Measurements from ENCODE around the gene WFDC5. TPM values are rescaled to one million over a fixed set of nuclear protein-coding genes. Genes with fewer than 3 reads are reported as not detected.

The WFDC5 gene
- total and polyA plus RNA-seq, 10 of the 15 experiments (the other 5 are each of a cell fraction or from before 2014, with no cell fraction given), result 0.20 to 0.26 (median 0.21) TPM; not detected in 7

GRCh38 chr20:45072066-45072465 lies 42.9 kb downstream of the WFDC5 start (continued):
- TF ChIP-seq ZBTB4 (CRISPR knock-in tag; IDR thresholded peaks at IDR 0.05) (no peak), CHD1 (IDR thresholded peaks at IDR 0.05; ENCODE audit: low read depth, low read length) (no peak), CEBPZ (IDR thresholded peaks at IDR 0.05; ENCODE audit: low read depth, low read length) (no peak)

- POLR2A ChIA-PET, result interaction anchor here (0.7 to 1.6 kb wide), 2 partner anchors 13 to 18 kb away, joined by 3 to 4 read pairs; no protein-coding TSS in a partner anchor
- Histone ChIP-seq H3K9ac (ENCODE audit: control insufficient read depth, insufficient read depth, low read length) (no peak overlapping the region), H3K9me3 (replicated peaks; ENCODE audit: control insufficient read depth, insufficient read depth, low read length) (no peaks in the 10 kb centered on the region), H3K36me3 (ENCODE audit: control insufficient read depth in 2 of 2, insufficient read depth in 2 of 2, low read length in 1 of 2) (peaks cover 11 to 36% of the 10 kb centered on the region in 2 experiments), H3K4me2 (ENCODE audit: control insufficient read depth, insufficient read depth) (no peak overlapping the region), H3K79me2 (ENCODE audit: control insufficient read depth, insufficient read depth, low read length) (peaks cover 6% of the 10 kb centered on the region), H3K27ac (ENCODE audit: control insufficient read depth, insufficient read depth) (no peak overlapping the region), H3K4me3 (no peak overlapping the region), H3K27me3 (replicated peaks in 1 of 2; ENCODE audit: control insufficient read depth in 2 of 2, insufficient read depth in 2 of 2, low read length in 1 of 2) (no peaks in the 10 kb centered on the region), H2AFZ (ENCODE audit: control insufficient read depth, low read depth, low read length) (no peak overlapping the region), H3K4me1 (ENCODE audit: control insufficient read depth, insufficient read depth, low read length) (no peaks in the 10 kb centered on the region), H4K20me1 (ENCODE audit: control insufficient read depth, insufficient read depth) (no peaks in the 10 kb centered on the region)
- BruUV-seq (replicated peaks), result no TSS peak
- DNase-seq (ENCODE audit: low read depth, low spot score) (no peak), ATAC-seq (no peak), FAIRE-seq (no peak)
- CTCF ChIA-PET, result interaction anchor here (0.6 to 3.0 kb wide), 10 partner anchors 9 to 178 kb away, joined by 3 to 20 read pairs (median 3); no protein-coding TSS in a partner anchor
- intact Hi-C loops (cut with micrococcal nuclease; ENCODE audit: unreplicated experiment), result no loop called here
- in situ Hi-C loops (cut with MboI), result no loop called here
- 98% methylated on average over 6 of the region's 6 CpGs for WGBS (ENCODE audit: insufficient coverage, insufficient replicate concordance, low lambda C conversion rate, missing lambda C conversion rate)
- RAD21 ChIA-PET (ENCODE audit: unreplicated experiment), result interaction anchor here (0.6 to 1.7 kb wide), 2 partner anchors 27 to 1288 kb away, joined by 3 to 5 read pairs; no protein-coding TSS in a partner anchor
- SMC1A ChIA-PET (ENCODE audit: uncharacterized antibody, unreplicated experiment), result interaction anchor here (0.7 to 1.7 kb wide), 7 partner anchors 16 to 74 kb away, joined by 3 to 6 read pairs (median 4); no protein-coding TSS in a partner anchor
- no peak for TF ChIP-seq SREBF1 (IDR thresholded peaks at IDR 0.05; ENCODE audit: low read length)
- no peak for TF ChIP-seq EGR1 (IDR thresholded peaks at IDR 0.05; ENCODE audit: borderline replicate concordance in 1 of 2, low read depth in 2 of 2, low read length in 2 of 2)
- TF ChIP-seq POLR2AphosphoS2 (IDR thresholded peaks at IDR 0.05; ENCODE audit: low read depth, low read length), result no peak
- TF ChIP-seq BCLAF1 (IDR thresholded peaks at IDR 0.05), result no peak
These were observed 43.9 kb downstream of the WFDC5 start for GRCh38 chr20:45070932-45071632.
